Effector memory CD4-positive, alpha-beta T cell (primary cell): ENCODE measurements around the gene FLRT1.

Experiments
- DNase-seq, 3 donors: peaks; one replicate each; pipeline ENCODE4 v3.0.0-alpha.2; 2020
- H3K27ac ChIP-seq: 2 replicates; pipeline ENCODE4 v1.7.0; 2013; ENCODE audit warnings: mild to moderate bottlenecking, low read length, moderate library complexity; ENCODE audit not compliant: insufficient read depth, poor library complexity, severe bottlenecking
- H3K27me3 ChIP-seq: replicated peaks from 2 replicates; pipeline ENCODE4 v1.7.0; 2013; ENCODE audit warnings: mild to moderate bottlenecking, low read length; ENCODE audit not compliant: insufficient read depth, control insufficient read depth, poor library complexity, severe bottlenecking
- H3K36me3 ChIP-seq: 2 replicates; pipeline ENCODE4 v1.7.0; 2013; ENCODE audit warnings: mild to moderate bottlenecking, low read length, moderate library complexity; ENCODE audit not compliant: control insufficient read depth, insufficient read depth
- H3K4me1 ChIP-seq: 2 replicates; pipeline ENCODE4 v1.7.0; 2013; ENCODE audit warnings: low read length, mild to moderate bottlenecking; ENCODE audit not compliant: control insufficient read depth, insufficient read depth, poor library complexity, severe bottlenecking
- H3K4me3 ChIP-seq: 2 replicates; pipeline ENCODE4 v1.7.0; 2013; ENCODE audit warnings: low read length, low read depth, mild to moderate bottlenecking; ENCODE audit not compliant: insufficient read depth, poor library complexity, severe bottlenecking
- H3K9me3 ChIP-seq: 2 replicates; pipeline ENCODE4 v1.7.0; 2013; ENCODE audit warnings: mild to moderate bottlenecking, low read length, moderate library complexity; ENCODE audit not compliant: control insufficient read depth

The FLRT1 gene

GRCh38 chr11:64023712-64024710, 11.7 kb upstream of the FLRT1 start:
- Histone ChIP-seq H3K4me3 (no peak overlapping the region), H3K36me3 (no peaks in the 10 kb centered on the region), H3K4me1 (peaks cover 5% of the 10 kb centered on the region), H3K27ac (no peak overlapping the region), H3K27me3 (no peaks in the 10 kb centered on the region), H3K9me3 (no peaks in the 10 kb centered on the region)
- DNase-seq, result no peak

- no peaks in the 10 kb centered on the region for H3K36me3 ChIP-seq
- no peaks in the 10 kb centered on the region for H3K27me3 ChIP-seq
- no peak overlapping the region for H3K4me3 ChIP-seq
- no peak overlapping the region for H3K27ac ChIP-seq
- peaks cover 5% of the 10 kb centered on the region for H3K4me1 ChIP-seq
- no peaks in the 10 kb centered on the region for H3K9me3 ChIP-seq
- DNase-seq, result no peak
Measured at GRCh38 chr11:64025205-64025604, 10.5 kb upstream of the FLRT1 start.

GRCh38 chr11:64026575-64027205, 9.0 kb upstream of the FLRT1 start:
- Histone ChIP-seq H3K36me3 (no peaks in the 10 kb centered on the region), H3K4me1 (peaks cover 5% of the 10 kb centered on the region), H3K9me3 (no peaks in the 10 kb centered on the region), H3K4me3 (no peak overlapping the region), H3K27me3 (no peaks in the 10 kb centered on the region), H3K27ac (no peak overlapping the region)
- DNase-seq, result no peak

GRCh38 chr11:64027651-64028397, 7.9 kb upstream of the FLRT1 start:
- Histone ChIP-seq H3K27me3 (no peaks in the 10 kb centered on the region), H3K27ac (no peak overlapping the region), H3K36me3 (no peaks in the 10 kb centered on the region), H3K9me3 (no peaks in the 10 kb centered on the region), H3K4me3 (no peak overlapping the region), H3K4me1 (peaks cover 5% of the 10 kb centered on the region)
- DNase-seq, result no peak

GRCh38 chr11:64028398-64029115, 7.2 kb upstream of the FLRT1 start:
- Histone ChIP-seq H3K36me3 (no peaks in the 10 kb centered on the region), H3K9me3 (no peaks in the 10 kb centered on the region), H3K4me1 (peaks cover 5% of the 10 kb centered on the region), H3K27ac (no peak overlapping the region), H3K4me3 (no peak overlapping the region), H3K27me3 (no peaks in the 10 kb centered on the region)
- DNase-seq, result no peak

- Histone ChIP-seq H3K9me3 (no peaks in the 10 kb centered on the region), H3K27me3 (peaks cover 6% of the 10 kb centered on the region), H3K27ac (no peak overlapping the region), H3K36me3 (no peaks in the 10 kb centered on the region), H3K4me1 (peaks cover 5% of the 10 kb centered on the region), H3K4me3 (no peak overlapping the region)
- no peak for DNase-seq
Measured at GRCh38 chr11:64029773-64030172, 6.0 kb upstream of the FLRT1 start.

- peaks cover 6% of the 10 kb centered on the region for H3K4me1 ChIP-seq
- H3K4me3 ChIP-seq, result no peak overlapping the region
- no peaks in the 10 kb centered on the region for H3K36me3 ChIP-seq
- no peak overlapping the region for H3K27ac ChIP-seq
- no peak for DNase-seq
- no peaks in the 10 kb centered on the region for H3K9me3 ChIP-seq
- peaks cover 14% of the 10 kb centered on the region for H3K27me3 ChIP-seq
Measured at GRCh38 chr11:64031001-64031400, 4.7 kb upstream of the FLRT1 start.

- DNase-seq, result no peak
- Histone ChIP-seq H3K4me1 (peaks cover 15% of the 10 kb centered on the region), H3K27me3 (peaks cover 23% of the 10 kb centered on the region), H3K4me3 (no peak overlapping the region), H3K27ac (no peak overlapping the region), H3K36me3 (no peaks in the 10 kb centered on the region), H3K9me3 (no peaks in the 10 kb centered on the region)
Measured at GRCh38 chr11:64032050-64032449, 3.7 kb upstream of the FLRT1 start.

GRCh38 chr11:64034411-64034811, 1.3 kb upstream of the FLRT1 start:
- DNase-seq, result no peak
- Histone ChIP-seq H3K27ac (no peak overlapping the region), H3K9me3 (no peaks in the 10 kb centered on the region), H3K4me3 (no peak overlapping the region), H3K27me3 (peaks cover 27% of the 10 kb centered on the region), H3K4me1 (peaks cover 10% of the 10 kb centered on the region), H3K36me3 (no peaks in the 10 kb centered on the region)
